Right lobe of liver (tissue), 6 donors: Measurements from ENCODE around the gene DNLZ. TPM values are rescaled to one million over a fixed set of nuclear protein-coding genes. Genes with fewer than 3 reads are reported as not detected.

Experiments
- ATAC-seq, 4 donors: fragments of 200-7000 bp; cut with Tn5 transposase; one replicate each; pipeline ENCODE4 v1.9.1; 2020; ENCODE audit warnings: mild to moderate bottlenecking in 4 of 4, moderate library complexity in 4 of 4
- DNase-seq, 3 donors: peaks; one replicate each; pipeline ENCODE4 v3.0.0-alpha.2; 2020
- H3K27ac ChIP-seq, 3 donors: fragments of 200-600 bp; one replicate each; pipeline ENCODE4 v1.8.0; 2022
- H3K27me3 ChIP-seq, 2 donors: fragments of 200-600 bp; one replicate each; pipeline ENCODE4 v1.8.0; 2022
- H3K36me3 ChIP-seq, 4 donors: fragments of 200-600 bp; sonication (generic) in 1 of 4; one replicate each; pipeline versions ENCODE4 v1.5.1 to v1.8.0; 2017 to 2022; ENCODE audit warnings: control low read depth in 1 of 4
- H3K4me1 ChIP-seq, 4 donors: fragments of 200-600 bp; sonication (generic) in 1 of 4; one replicate each; pipeline versions ENCODE4 v1.5.1 to v1.8.0; 2017 to 2022; ENCODE audit warnings: control low read depth in 1 of 4
- H3K4me3 ChIP-seq, 3 donors: fragments of 200-600 bp; one replicate each; pipeline ENCODE4 v1.8.0; 2022
- H3K9me3 ChIP-seq, 4 donors: fragments of 200-600 bp; sonication (generic) in 1 of 4; one replicate each; pipeline versions ENCODE4 v1.5.1 to v1.8.0; 2017 to 2022; ENCODE audit warnings: control low read depth in 1 of 4
- CTCF ChIP-seq, 4 donors: fragments of 200-600 bp in 3 of 4; fragments of 450-650 bp in 1 of 4; IDR thresholded peaks; one replicate each; pipeline versions ENCODE4 v1.5.1 to v1.8.0; 2016 to 2022; ENCODE audit warnings: antibody characterized with exemption in 4 of 4, mild to moderate bottlenecking in 2 of 4
- POLR2A ChIP-seq: fragments of 450-650 bp; IDR thresholded peaks from one replicate; pipeline ENCODE4 v1.6.1; 2017; ENCODE audit warnings: antibody characterized with exemption, mild to moderate bottlenecking
- WGBS: methylation state at CpG from one replicate; pipeline ENCODE4 v1.1.6; 2018; ENCODE audit warnings: low coverage, low lambda C conversion rate; ENCODE audit not compliant: insufficient coverage; ENCODE audit errors: missing lambda C conversion rate; 5-methylcytosine and 5-hydroxymethylcytosine counted together
- intact Hi-C, 2 donors: fragments of 100-400 bp; cut with DNase I; formaldehyde crosslinking; loops; one replicate each; pipeline versions ENCODE4 v1.11.2 to v1.14.1; 2022
- total RNA-seq, 6 experiments: library from RNA; depleted of rRNA in 2 of 6; stranded (reverse); fragments of >200 nt in 2 of 6; fragmentation: NEBNext Ultra II Directional in 3 of 6; extraction: Animal tissue kit (Norgen Biotek cat#: 25700) in 3 of 6; gene quantifications; one replicate each; pipeline versions ENCODE4 v1.1.0 to v1.2.4, GENCODE V29; 2016 to 2023
- donor health status: DM: no; HTN: yes; CAD: no.
- donor health status: DM: no; HTN: no; CAD: no.
- donor health status: DM: no; HTN: no; CAD: no.
- donor health status: DM: no; HTN: yes; CAD: no.
- donor health status: DM: no; HTN: yes; CAD: no.

DNLZ gene
- total RNA-seq, 6 experiments from 2014 or later: 5.0 to 26.0 (median 10.4) TPM

- WGBS: 82% methylated on average over 5 of the region's 18 CpGs
- peaks cover 0 to 19% (median 5%) of the 10 kb centered on the region in 4 donors for H3K4me1 ChIP-seq
- intact Hi-C loops: no loop called here
- no peaks in the 10 kb centered on the region for H3K27me3 ChIP-seq
- H3K4me3 ChIP-seq: no peak overlapping the region
- H3K27ac ChIP-seq: no peak overlapping the region
- H3K9me3 ChIP-seq: no peaks in the 10 kb centered on the region
- ATAC-seq (no peak), DNase-seq (no peak)
- TF ChIP-seq POLR2A: no peak
- TF ChIP-seq CTCF (IDR thresholded peaks at IDR 0.05): no peak
- peaks cover 0 to 27% (median 10%) of the 10 kb centered on the region in 4 donors for H3K36me3 ChIP-seq
Observed at GRCh38 chr9:136401173-136401922, 37.8 kb upstream of the DNLZ start.

DNA sequence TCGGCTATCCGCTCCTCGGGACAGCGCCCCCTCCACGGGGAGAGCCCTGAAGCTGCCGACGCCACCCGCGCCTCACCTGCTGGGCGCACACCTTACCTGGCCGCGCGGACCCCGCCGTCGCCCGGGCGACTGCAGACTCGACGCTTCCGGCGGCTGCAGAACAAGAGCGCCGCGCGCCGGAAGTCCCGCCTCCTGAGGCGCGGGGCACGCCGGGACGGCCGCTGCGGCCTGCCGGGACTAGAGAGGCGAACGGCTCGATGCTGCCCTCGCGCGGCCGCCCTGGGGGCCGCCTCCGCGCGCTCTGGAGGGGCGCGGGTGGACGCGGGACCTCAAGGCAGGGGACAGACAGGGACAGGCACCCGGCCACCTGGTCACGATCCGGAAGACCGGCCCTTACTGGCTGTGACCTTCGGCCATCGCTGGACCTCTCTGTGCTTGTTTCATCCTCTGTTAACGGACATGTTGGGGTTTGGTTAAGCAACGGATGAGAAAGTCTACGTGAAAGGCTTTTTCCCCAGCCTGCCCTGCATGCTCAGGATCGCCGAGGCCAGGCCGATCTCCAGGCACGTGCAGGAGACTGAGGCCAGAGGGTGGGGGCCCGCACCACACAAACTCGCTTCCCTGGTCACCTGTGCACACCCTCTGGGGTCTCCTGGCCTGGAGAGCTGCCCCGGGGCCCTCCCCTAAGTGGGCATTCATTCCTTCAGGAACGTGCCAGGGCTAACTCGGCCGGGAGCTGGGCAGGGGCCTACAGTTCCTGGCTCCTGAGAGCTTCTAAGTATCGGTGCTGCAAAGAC is 36.7 kb upstream of the DNLZ start, which contains the start of gene SNAPC4:
Gene SNAPC4, minus strand, starts transcription at position 133 of the 797 bp plus-strand sequence. CDS start 1,742 bp downstream, outside the sequence.
- TF ChIP-seq CTCF (IDR thresholded peaks at IDR 0.05): peak; percentile 97
- peak; percentile 71 for TF ChIP-seq POLR2A
- Histone ChIP-seq H3K27ac (peak within 1 kb of the TSS; percentile 23 to 55 (median 51)), H3K36me3 (peaks cover 0 to 19% (median 8%) of the 10 kb centered on the region in 4 donors), H3K4me3 (peak within 1 kb of the TSS; percentile 96 to 99 (median 97)), H3K27me3 (no peaks in the 10 kb centered on the region), H3K4me1 (peaks cover 0 to 28% (median 10%) of the 10 kb centered on the region in 4 donors), H3K9me3 (no peaks in the 10 kb centered on the region)
- DNase-seq: peak; percentile 90
- intact Hi-C loops: no loop called here
- peak; percentile 80 to 89 (median 82) for ATAC-seq
- WGBS: 0% methylated on average over 6 of the region's 71 CpGs

DNA sequence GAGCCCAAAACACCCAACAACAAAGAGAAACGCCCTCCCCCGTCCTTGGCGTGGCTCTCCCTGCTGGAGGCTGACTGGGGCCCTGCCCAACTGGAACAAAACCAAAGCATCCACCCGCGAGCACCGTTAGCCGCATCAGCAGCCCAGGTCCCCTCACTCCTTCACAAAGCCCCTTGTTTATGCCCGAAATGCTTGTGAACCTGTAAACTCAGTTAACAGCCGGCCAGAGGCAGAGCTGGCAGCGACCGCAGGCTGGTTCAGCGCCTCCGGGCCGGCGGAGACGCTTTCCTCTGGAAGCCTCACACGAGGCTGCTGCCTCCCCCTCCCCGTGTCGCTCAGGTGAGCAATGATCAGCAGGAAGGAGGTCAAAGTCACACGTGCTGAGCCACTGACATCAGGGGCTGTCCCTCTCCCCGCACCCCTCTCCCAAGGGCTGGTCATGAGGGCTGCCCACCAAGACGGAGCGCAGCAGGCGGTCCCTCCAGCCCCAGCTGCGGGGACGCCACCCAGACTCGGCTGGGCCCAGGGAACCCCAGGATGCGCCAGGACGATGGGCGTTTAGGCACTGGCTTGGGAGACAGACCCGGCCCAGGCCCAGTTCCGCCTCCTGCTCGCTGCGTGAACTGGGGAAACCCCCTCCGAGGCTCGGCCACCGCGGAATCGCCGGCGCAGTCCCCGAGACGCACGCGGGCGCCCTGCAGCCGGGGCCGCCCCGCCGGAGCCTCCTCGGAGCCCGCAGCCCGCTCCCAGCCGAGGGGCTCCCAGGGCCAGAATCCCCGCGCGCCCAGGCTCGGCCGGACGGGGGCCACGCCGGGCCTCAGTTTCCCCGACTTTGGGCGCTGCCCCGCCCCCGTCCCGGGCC is 35.9 kb upstream of the DNLZ start:
- Histone ChIP-seq H3K27me3 (no peaks in the 10 kb centered on the region), H3K36me3 (peaks cover 0 to 20% (median 8%) of the 10 kb centered on the region in 4 donors), H3K9me3 (no peaks in the 10 kb centered on the region), H3K27ac (peak overlapping the region; percentile 23 to 55 (median 51)), H3K4me3 (peak overlapping the region; percentile 96 to 99 (median 97)), H3K4me1 (peaks cover 0 to 33% (median 13%) of the 10 kb centered on the region in 4 donors)
- ATAC-seq: peak; percentile 5 to 33 (median 12)
- TF ChIP-seq POLR2A (no peak), CTCF (IDR thresholded peaks at IDR 0.05) (no peak)
- intact Hi-C loops: no loop called here
- 5% methylated on average over 4 of the region's 67 CpGs for WGBS
- peak in 1 of 3 donors; percentile 62 for DNase-seq

DNA sequence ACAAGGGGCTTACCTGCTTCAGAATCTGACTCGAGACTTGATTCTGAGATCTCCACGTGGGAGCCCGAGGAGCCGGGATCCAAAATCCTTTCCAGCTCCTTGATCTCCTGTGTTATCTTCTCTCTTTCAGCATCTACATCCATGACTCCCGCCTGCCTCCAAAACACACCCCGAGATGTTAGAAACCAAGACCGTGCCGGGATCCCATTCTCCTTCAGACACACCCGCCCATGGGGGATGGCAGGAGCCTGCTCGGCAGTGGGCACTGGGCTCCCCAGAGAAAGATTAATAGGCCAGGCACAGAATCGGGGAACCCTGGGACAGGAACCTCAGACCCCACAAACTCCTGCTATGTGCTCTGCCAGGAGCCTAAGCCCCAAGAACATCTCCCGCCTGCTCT is 34.7 kb upstream of the DNLZ start:
- WGBS: 84% methylated on average over 5 of the region's 12 CpGs
- Histone ChIP-seq H3K4me1 (peaks cover 0 to 33% (median 13%) of the 10 kb centered on the region in 4 donors), H3K27me3 (no peaks in the 10 kb centered on the region), H3K9me3 (no peaks in the 10 kb centered on the region), H3K36me3 (peaks cover 0 to 27% (median 9%) of the 10 kb centered on the region in 4 donors), H3K27ac (peak overlapping the region in 2 of 3 donors; percentile 51 to 55), H3K4me3 (no peak overlapping the region)
- intact Hi-C loops: no loop called here
- TF ChIP-seq CTCF (IDR thresholded peaks at IDR 0.05): no peak
- TF ChIP-seq POLR2A: no peak
- ATAC-seq (no peak), DNase-seq (no peak)
